ENCODE data around the gene STK32C.

- no peak for TF ChIP-seq CTCF (IDR thresholded peaks at IDR 0.05 in 4 of 5, conservative IDR thresholded peaks at IDR 0.05 in 1 of 5)
- no peak for TF ChIP-seq POLR2A (IDR thresholded peaks at IDR 0.05)
Measured at GRCh38 chr10:132280646-132281074, 27.1 kb downstream of the STK32C start.

Measured in gastrocnemius medialis (tissue), 4 donors.